ENCODE results near the gene EMX1. TPM values are rescaled to one million over a fixed set of nuclear protein-coding genes. Genes with fewer than 3 reads are reported as not detected.

The EMX1 gene
- total and polyA plus RNA-seq, 2 of the 13 experiments (the other 11 are each of a cell fraction or from before 2014, with no cell fraction given), result 0.62 to 4.9 TPM

GRCh38 chr2:72883356-72883962, 33.9 kb upstream of the EMX1 start (continued):
- no peak for TF ChIP-seq SYNCRIP (IDR thresholded peaks at IDR 0.05; ENCODE audit: insufficient read depth, low read depth, low read length)
- TF ChIP-seq SALL2 (CRISPR knock-in tag; IDR thresholded peaks at IDR 0.05), result 0 out of 2 replicates have a peak, but pooled peaks have one; percentile 35
- TF ChIP-seq ZBTB25 (CRISPR knock-in tag; IDR thresholded peaks at IDR 0.05), result peak; percentile 88; the same call in 1 of the 2 replicates
- no peak for TF ChIP-seq PRDM4 (CRISPR knock-in tag; IDR thresholded peaks at IDR 0.05; ENCODE audit: borderline replicate concordance)
- TF ChIP-seq ZFP91 (CRISPR knock-in tag; IDR thresholded peaks at IDR 0.05; ENCODE audit: borderline replicate concordance), result no peak
- 0 out of 2 replicates have a peak, but pooled peaks have one; percentile 34 for TF ChIP-seq MEIS2 (CRISPR knock-in tag; IDR thresholded peaks at IDR 0.05)
- TF ChIP-seq ZHX1 (CRISPR knock-in tag; IDR thresholded peaks at IDR 0.05; ENCODE audit: low read depth), result no peak
- no peak for TF ChIP-seq YEATS4 (CRISPR knock-in tag; IDR thresholded peaks at IDR 0.05; ENCODE audit: borderline replicate concordance)
- 0 out of 2 replicates have a peak, but pooled peaks have one; percentile 32 for TF ChIP-seq MLX (CRISPR knock-in tag; IDR thresholded peaks at IDR 0.05)
- TF ChIP-seq HMG20B (CRISPR knock-in tag; conservative IDR thresholded peaks at IDR 0.05), result peak; percentile 46; the same call in 1 of the 2 replicates
- TF ChIP-seq ZNF574 (CRISPR knock-in tag; IDR thresholded peaks at IDR 0.05), result peak; percentile 39; the same call in 1 of the 2 replicates
- TF ChIP-seq ZMYM4 (CRISPR knock-in tag; IDR thresholded peaks at IDR 0.05), result peak; percentile 27; the same call in 1 of the 2 replicates
- no peak for TF ChIP-seq ARID3A (IDR thresholded peaks at IDR 0.05; ENCODE audit: low read depth, low read length)

Data from HepG2 (cell line).